Natural killer cell (primary cell): Measurements from ENCODE around the gene DIAPH2. TPM values are rescaled to one million over a fixed set of nuclear protein-coding genes. Genes with fewer than 3 reads are reported as not detected.

Source experiments
- ATAC-seq, 3 donors: fragments of 150-1000 bp in 2 of 3; fragments of 200-7000 bp in 1 of 3; cut with Tn5 transposase; 1 replicate in 1 of 3; 2 replicates in 2 of 3; pipeline ENCODE4 v1.10.0; 2021; ENCODE audit warnings: mild to moderate bottlenecking in 2 of 3, moderate library complexity in 2 of 3
- DNase-seq, 2 donors: peaks; one replicate each; pipeline versions ENCODE4 v3.0.0 to v3.0.0-alpha.2; 2013 to 2021; ENCODE audit warnings: mixed read lengths in 1 of 2
- H3K27ac ChIP-seq: one replicate; pipeline ENCODE4 v1.5.1; 2013; ENCODE audit warnings: mild to moderate bottlenecking, low read length
- H3K27me3 ChIP-seq: one replicate; pipeline ENCODE4 v1.6.1; 2013; ENCODE audit warnings: low read length; ENCODE audit not compliant: control insufficient read depth, insufficient read depth
- H3K36me3 ChIP-seq: one replicate; pipeline ENCODE4 v1.6.1; 2013; ENCODE audit warnings: low read length; ENCODE audit not compliant: control insufficient read depth, insufficient read depth
- H3K4me1 ChIP-seq: one replicate; pipeline ENCODE4 v1.6.1; 2013; ENCODE audit warnings: low read length; ENCODE audit not compliant: control insufficient read depth, insufficient read depth
- H3K4me3 ChIP-seq: one replicate; pipeline ENCODE4 v1.5.1; 2013; ENCODE audit warnings: low read length
- H3K9me3 ChIP-seq: one replicate; pipeline ENCODE4 v1.6.1; 2013; ENCODE audit warnings: low read length; ENCODE audit not compliant: control insufficient read depth, insufficient read depth
- H3K27ac Mint-ChIP-seq, 2 donors: one replicate each; pipeline ENCODE4 v1.8.0; 2022; ENCODE audit warnings: mild to moderate bottlenecking in 2 of 2, mixed read lengths in 2 of 2, moderate library complexity in 1 of 2
- H3K27me3 Mint-ChIP-seq, 2 donors: one replicate each; pipeline ENCODE4 v1.8.0; 2022; ENCODE audit warnings: low read depth in 2 of 2, mixed read lengths in 2 of 2
- H3K36me3 Mint-ChIP-seq: one replicate; pipeline ENCODE4 v1.8.0; 2022; ENCODE audit warnings: mixed read lengths
- H3K4me1 Mint-ChIP-seq, 2 donors: one replicate each; pipeline ENCODE4 v1.8.0; 2022; ENCODE audit warnings: mixed read lengths in 2 of 2
- H3K4me3 Mint-ChIP-seq: one replicate; pipeline ENCODE4 v1.8.0; 2022; ENCODE audit warnings: mild to moderate bottlenecking, moderate library complexity, mixed read lengths
- H3K9me3 Mint-ChIP-seq, 2 donors: one replicate each; pipeline ENCODE4 v1.8.0; 2022; ENCODE audit warnings: mixed read lengths in 2 of 2
- WGBS: methylation state at CpG from one replicate; pipeline ENCODE4 v1.1.7; 2013; ENCODE audit warnings: missing lambda C conversion rate; ENCODE audit not compliant: insufficient coverage; 5-methylcytosine and 5-hydroxymethylcytosine counted together
- intact Hi-C: fragments of 100-400 bp; cut with micrococcal nuclease; formaldehyde crosslinking; loops from one replicate; pipeline ENCODE4 v1.14.2; 2022
- total RNA-seq, 4 donors: library from RNA; stranded (reverse); fragments of 120-200 nt in 1 of 4; gene quantifications; one replicate each; pipeline versions ENCODE4 v1.2.3 to v1.2.4, GENCODE V29; 2013 to 2022
- TF ChIP-seq, protein P1 (sequence below): fragments of 200-600 bp; IDR thresholded peaks from one replicate; pipeline ENCODE4 v1.8.0; 2022; ENCODE audit warnings: antibody characterized with exemption

The DIAPH2 gene
- total RNA-seq, 3 donors from 2014 or later (not counting 1 experiment from before 2014, with no cell fraction given): 17.0 to 18.2 (median 17.0) TPM

GRCh38 chrX:97446298-97446882 lies 761.7 kb downstream of the DIAPH2 start:
- Histone ChIP-seq H3K27ac (no peak overlapping the region), H3K4me1 (no peaks in the 10 kb centered on the region), H3K9me3 (no peaks in the 10 kb centered on the region), H3K36me3 (no peaks in the 10 kb centered on the region), H3K27me3 (no peaks in the 10 kb centered on the region), H3K4me3 (no peak overlapping the region)
- H3K36me3 Mint-ChIP-seq: no peaks in the 10 kb centered on the region
- TF ChIP-seq, protein P1, sequence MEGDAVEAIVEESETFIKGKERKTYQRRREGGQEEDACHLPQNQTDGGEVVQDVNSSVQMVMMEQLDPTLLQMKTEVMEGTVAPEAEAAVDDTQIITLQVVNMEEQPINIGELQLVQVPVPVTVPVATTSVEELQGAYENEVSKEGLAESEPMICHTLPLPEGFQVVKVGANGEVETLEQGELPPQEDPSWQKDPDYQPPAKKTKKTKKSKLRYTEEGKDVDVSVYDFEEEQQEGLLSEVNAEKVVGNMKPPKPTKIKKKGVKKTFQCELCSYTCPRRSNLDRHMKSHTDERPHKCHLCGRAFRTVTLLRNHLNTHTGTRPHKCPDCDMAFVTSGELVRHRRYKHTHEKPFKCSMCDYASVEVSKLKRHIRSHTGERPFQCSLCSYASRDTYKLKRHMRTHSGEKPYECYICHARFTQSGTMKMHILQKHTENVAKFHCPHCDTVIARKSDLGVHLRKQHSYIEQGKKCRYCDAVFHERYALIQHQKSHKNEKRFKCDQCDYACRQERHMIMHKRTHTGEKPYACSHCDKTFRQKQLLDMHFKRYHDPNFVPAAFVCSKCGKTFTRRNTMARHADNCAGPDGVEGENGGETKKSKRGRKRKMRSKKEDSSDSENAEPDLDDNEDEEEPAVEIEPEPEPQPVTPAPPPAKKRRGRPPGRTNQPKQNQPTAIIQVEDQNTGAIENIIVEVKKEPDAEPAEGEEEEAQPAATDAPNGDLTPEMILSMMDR: no peak
- no peak for ATAC-seq
- intact Hi-C loops: no loop called here
- H3K4me1 Mint-ChIP-seq: no peaks in the 10 kb centered on the region
- no peak for DNase-seq
- H3K27me3 Mint-ChIP-seq: no peaks in the 10 kb centered on the region
- H3K9me3 Mint-ChIP-seq: no peaks in the 10 kb centered on the region
- H3K4me3 Mint-ChIP-seq: no peak overlapping the region
- H3K27ac Mint-ChIP-seq: no peak overlapping the region
- no CpG with 5 or more reads among the region's 1 CpG for WGBS

- ATAC-seq: no peak
- TF ChIP-seq, protein P1: no peak
Observed at GRCh38 chrX:97447306-97447705, 762.7 kb downstream of the DIAPH2 start.

GRCh38 chrX:97452283-97452682 lies 767.6 kb downstream of the DIAPH2 start:
- H3K9me3 Mint-ChIP-seq: no peaks in the 10 kb centered on the region
- ATAC-seq: no peak
- TF ChIP-seq, protein P1: no peak
- no peaks in the 10 kb centered on the region for H3K36me3 Mint-ChIP-seq
- DNase-seq: no peak
- Histone ChIP-seq H3K4me3 (no peak overlapping the region), H3K9me3 (no peaks in the 10 kb centered on the region), H3K27ac (no peak overlapping the region), H3K36me3 (no peaks in the 10 kb centered on the region), H3K4me1 (no peaks in the 10 kb centered on the region), H3K27me3 (no peaks in the 10 kb centered on the region)
- no peak overlapping the region for H3K4me3 Mint-ChIP-seq
- H3K27ac Mint-ChIP-seq: no peak overlapping the region
- no peaks in the 10 kb centered on the region for H3K27me3 Mint-ChIP-seq
- intact Hi-C loops: no loop called here
- no peaks in the 10 kb centered on the region for H3K4me1 Mint-ChIP-seq

More at GRCh38 chrX:97447306-97447705, 762.7 kb downstream of the DIAPH2 start:
- no peaks in the 10 kb centered on the region for H3K4me1 ChIP-seq
- H3K36me3 ChIP-seq: no peaks in the 10 kb centered on the region
- no peak overlapping the region for H3K4me3 ChIP-seq
- intact Hi-C loops: no loop called here
- WGBS: 100% methylated on average over 3 of the region's 5 CpGs
- H3K4me1 Mint-ChIP-seq: no peaks in the 10 kb centered on the region
- no peaks in the 10 kb centered on the region for H3K27me3 ChIP-seq
- no peak overlapping the region for H3K27ac Mint-ChIP-seq
- no peak overlapping the region for H3K4me3 Mint-ChIP-seq
- H3K9me3 ChIP-seq: no peaks in the 10 kb centered on the region
- DNase-seq: no peak
- no peaks in the 10 kb centered on the region for H3K27me3 Mint-ChIP-seq
- no peaks in the 10 kb centered on the region for H3K36me3 Mint-ChIP-seq
- no peak overlapping the region for H3K27ac ChIP-seq
- H3K9me3 Mint-ChIP-seq: no peaks in the 10 kb centered on the region

GRCh38 chrX:97461763-97462162 lies 777.1 kb downstream of the DIAPH2 start:
- Histone ChIP-seq H3K27ac (no peak overlapping the region), H3K9me3 (no peaks in the 10 kb centered on the region), H3K4me3 (no peak overlapping the region), H3K27me3 (no peaks in the 10 kb centered on the region), H3K4me1 (no peaks in the 10 kb centered on the region), H3K36me3 (no peaks in the 10 kb centered on the region)
- intact Hi-C loops: no loop called here
- Mint-ChIP-seq H3K27me3 (no peaks in the 10 kb centered on the region), H3K36me3 (no peaks in the 10 kb centered on the region), H3K4me1 (no peaks in the 10 kb centered on the region), H3K9me3 (no peaks in the 10 kb centered on the region), H3K4me3 (no peak overlapping the region), H3K27ac (no peak overlapping the region)
- WGBS: no CpG with 5 or more reads among the region's 1 CpG
- no peak for DNase-seq
- TF ChIP-seq, protein P1: no peak
- no peak for ATAC-seq
